ENCODE measurements around the gene AHRR.
"Not testable (repeated sequence)": the region's sequence is repeated elsewhere in the genome, so short reads cannot be mapped to it uniquely, and the experiment has no call there.

DNA sequence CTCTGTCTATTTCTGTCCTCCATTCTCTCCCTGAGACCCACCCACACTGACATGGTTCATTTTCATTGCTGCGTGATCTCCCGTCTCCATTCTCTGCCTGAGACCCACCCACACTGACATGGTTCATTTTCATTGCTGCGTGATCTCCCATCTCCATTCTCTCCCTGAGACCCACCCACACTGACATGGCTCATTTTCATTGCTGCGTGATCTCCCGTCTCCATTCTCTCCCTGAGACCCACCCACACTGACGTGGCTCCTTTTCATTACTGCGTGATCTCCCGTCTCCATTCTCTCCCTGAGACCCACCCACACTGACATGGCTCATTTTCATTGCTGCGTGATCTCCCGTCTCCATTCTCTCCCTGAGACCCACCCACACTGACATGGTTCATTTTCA, 30.2 kb upstream of the AHRR start:
- TF ChIP-seq, protein P1, sequence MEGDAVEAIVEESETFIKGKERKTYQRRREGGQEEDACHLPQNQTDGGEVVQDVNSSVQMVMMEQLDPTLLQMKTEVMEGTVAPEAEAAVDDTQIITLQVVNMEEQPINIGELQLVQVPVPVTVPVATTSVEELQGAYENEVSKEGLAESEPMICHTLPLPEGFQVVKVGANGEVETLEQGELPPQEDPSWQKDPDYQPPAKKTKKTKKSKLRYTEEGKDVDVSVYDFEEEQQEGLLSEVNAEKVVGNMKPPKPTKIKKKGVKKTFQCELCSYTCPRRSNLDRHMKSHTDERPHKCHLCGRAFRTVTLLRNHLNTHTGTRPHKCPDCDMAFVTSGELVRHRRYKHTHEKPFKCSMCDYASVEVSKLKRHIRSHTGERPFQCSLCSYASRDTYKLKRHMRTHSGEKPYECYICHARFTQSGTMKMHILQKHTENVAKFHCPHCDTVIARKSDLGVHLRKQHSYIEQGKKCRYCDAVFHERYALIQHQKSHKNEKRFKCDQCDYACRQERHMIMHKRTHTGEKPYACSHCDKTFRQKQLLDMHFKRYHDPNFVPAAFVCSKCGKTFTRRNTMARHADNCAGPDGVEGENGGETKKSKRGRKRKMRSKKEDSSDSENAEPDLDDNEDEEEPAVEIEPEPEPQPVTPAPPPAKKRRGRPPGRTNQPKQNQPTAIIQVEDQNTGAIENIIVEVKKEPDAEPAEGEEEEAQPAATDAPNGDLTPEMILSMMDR (IDR thresholded peaks at IDR 0.05): not testable (repeated sequence)
- TF ChIP-seq POLR2A, EP300 (IDR thresholded peaks at IDR 0.05): not testable (repeated sequence)

Data from sigmoid colon (tissue), 4 donors.